ENCODE measurements around the gene SLC25A3.
"Not testable (repeated sequence)": the region's sequence is repeated elsewhere in the genome, so short reads cannot be mapped to it uniquely, and the experiment has no call there.

The SLC25A3 gene

DNA sequence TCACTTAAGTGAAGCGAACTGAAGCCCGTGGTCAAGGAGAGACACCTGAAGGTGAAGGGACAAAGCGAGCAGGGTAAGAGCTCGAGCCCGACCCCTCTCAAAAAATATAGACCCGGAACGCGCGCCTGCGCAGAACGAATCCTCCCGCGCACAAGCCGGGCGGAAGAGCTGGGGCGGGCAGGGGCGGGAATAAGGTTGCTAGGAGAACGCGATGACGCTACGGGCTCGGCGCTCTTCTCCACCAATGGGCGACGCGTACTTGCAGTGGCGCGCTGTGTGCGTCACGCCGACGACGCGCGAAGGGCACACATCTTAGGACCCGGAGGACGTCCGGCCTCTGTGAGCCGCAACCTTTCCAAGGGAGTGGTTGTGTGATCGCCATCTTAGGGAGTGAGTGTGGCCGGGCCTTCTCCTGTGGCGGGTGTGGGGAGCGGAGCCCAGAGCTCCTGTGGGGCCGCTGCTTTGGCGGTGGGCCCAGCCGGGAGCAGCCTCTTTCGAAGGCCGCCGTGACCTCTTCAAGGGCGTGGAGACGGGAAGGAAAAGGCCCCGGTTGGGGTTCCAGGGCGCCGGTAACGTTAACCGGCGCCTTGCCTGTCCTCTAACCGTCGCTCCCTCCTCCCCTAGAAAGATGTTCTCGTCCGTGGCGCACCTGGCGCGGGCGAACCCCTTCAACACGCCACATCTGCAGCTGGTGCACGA, at the start of gene SLC25A3:
SLC25A3 (plus strand) TSS at position 336 of the 699 bp plus-strand sequence; CDS start at position 629, 293 bp downstream.
- in situ Hi-C loops (cut with HindIII; ENCODE audit: low pct_ligation_motif_present, low pct_unique_long_range_greater_than_20kb, low sequenced_read_pairs), result no loop called here

DNA sequence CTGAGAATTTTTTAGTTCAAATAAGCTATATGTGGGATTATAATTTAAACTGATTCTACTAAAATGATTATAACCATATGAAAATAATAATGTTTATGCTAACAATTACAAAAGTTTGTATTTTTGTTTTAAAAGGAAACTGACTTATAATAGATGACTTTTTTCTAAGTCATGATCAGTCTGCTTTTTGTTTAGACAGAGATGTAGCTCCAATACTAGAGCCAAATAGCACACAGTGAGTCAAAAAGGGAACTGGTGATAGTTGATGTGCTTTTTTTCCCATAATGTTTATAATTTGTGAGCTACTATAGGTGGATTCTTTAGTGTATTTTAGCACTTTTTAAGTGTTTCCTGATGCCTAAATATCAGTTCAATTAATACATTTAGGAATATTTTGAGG, 49.8 kb upstream of the SLC25A3 start:
- in situ Hi-C loops (cut with HindIII; ENCODE audit: low pct_ligation_motif_present, low pct_unique_long_range_greater_than_20kb, low sequenced_read_pairs), result no loop called here
- DNase-seq, result no peak

More for the DNA sequence above, at the start of gene SLC25A3:
- peak; percentile 100 for DNase-seq

DNA sequence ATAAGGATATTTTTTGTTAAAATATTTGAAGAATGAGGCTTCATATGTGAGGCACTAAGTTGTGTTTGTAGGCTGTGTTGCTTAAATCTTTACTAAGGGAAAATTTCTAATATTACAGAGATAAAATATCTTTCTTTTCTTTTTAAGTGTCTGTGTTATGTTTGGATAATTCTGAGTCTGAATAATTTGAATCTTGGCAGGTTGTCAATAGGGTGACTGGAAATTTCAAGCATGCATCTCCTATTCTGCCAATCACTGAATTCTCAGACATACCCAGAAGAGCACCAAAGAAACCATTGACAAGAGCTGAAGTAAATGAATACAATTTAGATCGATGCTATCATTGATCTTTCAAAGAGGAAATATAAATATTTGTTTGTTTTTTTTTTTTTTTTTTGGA, 48.7 kb upstream of the SLC25A3 start:
- in situ Hi-C loops (cut with HindIII; ENCODE audit: low pct_ligation_motif_present, low pct_unique_long_range_greater_than_20kb, low sequenced_read_pairs), result no loop called here
- no peak for DNase-seq

- DNase-seq, result no peak
- in situ Hi-C loops (cut with HindIII; ENCODE audit: low pct_ligation_motif_present, low pct_unique_long_range_greater_than_20kb, low sequenced_read_pairs), result no loop called here
Measured at GRCh38 chr12:98549371-98550110, 43.9 kb upstream of the SLC25A3 start.

GRCh38 chr12:98551787-98552186, 41.7 kb upstream of the SLC25A3 start:
- in situ Hi-C loops (cut with HindIII; ENCODE audit: low pct_ligation_motif_present, low pct_unique_long_range_greater_than_20kb, low sequenced_read_pairs), result no loop called here
- DNase-seq, result no peak

GRCh38 chr12:98558097-98558496, 35.4 kb upstream of the SLC25A3 start:
- in situ Hi-C loops (cut with HindIII; ENCODE audit: low pct_ligation_motif_present, low pct_unique_long_range_greater_than_20kb, low sequenced_read_pairs); DNase-seq: not testable (repeated sequence)

GRCh38 chr12:98559666-98560065, 33.8 kb upstream of the SLC25A3 start:
- in situ Hi-C loops (cut with HindIII; ENCODE audit: low pct_ligation_motif_present, low pct_unique_long_range_greater_than_20kb, low sequenced_read_pairs), result no loop called here

DNA sequence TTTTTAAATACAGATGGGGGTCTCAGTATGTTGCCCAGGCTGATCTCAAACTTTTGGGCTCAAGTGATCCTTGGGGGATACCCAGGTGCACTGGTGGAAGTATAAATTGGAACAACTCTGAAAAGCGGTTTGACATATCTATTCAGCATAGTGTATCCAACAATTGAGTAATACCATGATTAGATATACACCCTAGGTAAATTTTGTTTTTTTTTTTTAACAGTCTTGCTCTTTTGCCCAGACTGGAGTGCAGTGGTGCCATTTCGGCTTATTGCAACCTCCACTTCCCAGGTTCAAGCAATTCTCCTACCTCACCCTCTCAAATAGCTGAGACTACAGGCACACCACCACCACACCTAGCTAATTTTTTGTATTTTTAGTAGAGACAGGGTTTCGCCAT, 31.6 kb upstream of the SLC25A3 start:
- no peak for DNase-seq
- in situ Hi-C loops (cut with HindIII; ENCODE audit: low pct_ligation_motif_present, low pct_unique_long_range_greater_than_20kb, low sequenced_read_pairs), result no loop called here

More at GRCh38 chr12:98559666-98560065, 33.8 kb upstream of the SLC25A3 start:
- no peak for DNase-seq

DNA sequence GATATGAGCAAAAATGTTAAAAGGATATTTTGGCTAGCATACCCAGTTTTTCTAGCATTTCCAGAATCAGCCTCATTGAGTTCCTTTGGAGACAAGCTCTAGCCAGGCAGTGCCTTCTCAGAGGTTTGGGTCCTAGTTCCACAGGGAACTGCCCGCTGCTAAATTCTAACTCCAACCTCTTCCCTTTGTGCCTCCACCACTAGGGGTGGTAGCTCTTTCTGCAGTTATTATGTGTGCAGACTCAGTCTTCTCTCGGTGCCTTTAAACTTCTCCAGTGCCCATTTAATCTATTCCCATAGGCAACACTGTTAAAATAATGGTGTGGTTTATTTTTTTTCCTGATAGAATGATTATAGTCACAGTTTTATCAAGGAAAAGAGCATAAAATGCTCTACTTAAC, 21.5 kb upstream of the SLC25A3 start:
- peak; percentile 38 for DNase-seq
- in situ Hi-C loops (cut with HindIII; ENCODE audit: low pct_ligation_motif_present, low pct_unique_long_range_greater_than_20kb, low sequenced_read_pairs), result no loop called here

GRCh38 chr12:98574110-98574509, 19.4 kb upstream of the SLC25A3 start:
- in situ Hi-C loops (cut with HindIII; ENCODE audit: low pct_ligation_motif_present, low pct_unique_long_range_greater_than_20kb, low sequenced_read_pairs), result no loop called here
- DNase-seq, result peak; percentile 65

- in situ Hi-C loops (cut with HindIII; ENCODE audit: low pct_ligation_motif_present, low pct_unique_long_range_greater_than_20kb, low sequenced_read_pairs), result no loop called here
- DNase-seq, result no peak
Measured at GRCh38 chr12:98575013-98575412, 18.5 kb upstream of the SLC25A3 start.

DNA sequence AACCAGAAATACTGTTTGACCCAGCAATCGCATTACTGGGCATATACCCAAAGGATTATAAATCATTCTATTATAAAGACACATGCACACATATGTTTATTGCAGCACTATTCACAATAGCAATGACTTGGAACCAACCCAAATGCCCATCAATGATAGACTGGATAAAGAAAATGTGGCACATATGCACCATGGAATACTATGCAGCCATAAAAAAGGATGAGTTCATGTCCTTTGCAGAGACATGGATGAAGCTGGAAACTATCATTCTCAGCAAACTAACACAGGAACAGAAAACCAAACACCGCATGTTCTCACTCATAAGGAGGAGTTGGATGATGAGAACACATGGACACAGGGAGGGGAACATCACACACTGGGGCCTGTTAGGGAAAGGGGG, 16.7 kb upstream of the SLC25A3 start:
- in situ Hi-C loops (cut with HindIII; ENCODE audit: low pct_ligation_motif_present, low pct_unique_long_range_greater_than_20kb, low sequenced_read_pairs); DNase-seq: not testable (repeated sequence)

- DNase-seq, result no peak
- in situ Hi-C loops (cut with HindIII; ENCODE audit: low pct_ligation_motif_present, low pct_unique_long_range_greater_than_20kb, low sequenced_read_pairs), result no loop called here
Measured at GRCh38 chr12:98578392-98578791, 15.1 kb upstream of the SLC25A3 start.

GRCh38 chr12:98578821-98579220, 14.7 kb upstream of the SLC25A3 start:
- in situ Hi-C loops (cut with HindIII; ENCODE audit: low pct_ligation_motif_present, low pct_unique_long_range_greater_than_20kb, low sequenced_read_pairs), result no loop called here
- peak; percentile 35 for DNase-seq

DNA sequence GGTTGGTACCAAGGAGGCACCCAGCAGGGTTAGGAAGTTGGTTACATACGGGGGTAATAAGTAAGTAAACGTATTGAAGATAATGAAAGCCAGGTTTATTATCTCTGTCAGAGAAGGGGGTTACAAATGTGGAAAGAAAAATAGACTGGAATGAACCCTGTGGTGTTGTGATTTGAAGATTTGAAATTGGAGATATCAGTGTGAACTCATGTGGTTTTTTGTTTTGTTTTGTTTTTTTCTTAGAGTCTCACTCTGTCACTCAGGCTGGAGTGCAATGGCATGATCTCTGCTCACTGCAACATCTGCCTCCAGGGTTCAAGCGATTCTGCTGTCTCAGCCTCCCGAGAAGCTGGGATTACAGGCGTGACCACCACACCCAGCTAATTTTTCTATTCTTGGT, 14.1 kb upstream of the SLC25A3 start:
- no peak for DNase-seq
- in situ Hi-C loops (cut with HindIII; ENCODE audit: low pct_ligation_motif_present, low pct_unique_long_range_greater_than_20kb, low sequenced_read_pairs), result no loop called here

GRCh38 chr12:98579835-98580234, 13.7 kb upstream of the SLC25A3 start:
- DNase-seq, result no peak
- in situ Hi-C loops (cut with HindIII; ENCODE audit: low pct_ligation_motif_present, low pct_unique_long_range_greater_than_20kb, low sequenced_read_pairs), result no loop called here

DNA sequence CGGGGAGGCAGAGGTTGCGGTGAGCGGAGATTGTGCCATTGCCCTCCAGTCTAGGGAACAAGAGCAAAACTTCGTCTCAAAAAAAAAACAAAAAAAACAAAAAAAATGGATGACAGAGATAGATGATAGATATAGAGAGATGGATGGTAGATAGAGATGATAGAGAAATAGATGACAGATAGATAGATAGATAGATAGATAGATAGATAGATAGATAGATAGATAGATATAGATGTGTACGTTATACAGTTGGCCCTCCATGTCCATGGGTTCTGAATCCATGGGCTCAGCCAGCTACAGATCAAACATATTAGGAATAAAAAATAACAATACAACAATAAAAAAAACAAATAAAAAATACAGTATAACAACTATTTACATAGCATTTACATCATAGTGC, 12.8 kb upstream of the SLC25A3 start:
- in situ Hi-C loops (cut with HindIII; ENCODE audit: low pct_ligation_motif_present, low pct_unique_long_range_greater_than_20kb, low sequenced_read_pairs), result no loop called here
- DNase-seq, result no peak

GRCh38 chr12:98581101-98581500, 12.4 kb upstream of the SLC25A3 start:
- in situ Hi-C loops (cut with HindIII; ENCODE audit: low pct_ligation_motif_present, low pct_unique_long_range_greater_than_20kb, low sequenced_read_pairs), result no loop called here
- DNase-seq, result no peak

GRCh38 chr12:98582093-98582492, 11.4 kb upstream of the SLC25A3 start:
- DNase-seq, result no peak
- in situ Hi-C loops (cut with HindIII; ENCODE audit: low pct_ligation_motif_present, low pct_unique_long_range_greater_than_20kb, low sequenced_read_pairs), result no loop called here

- in situ Hi-C loops (cut with HindIII; ENCODE audit: low pct_ligation_motif_present, low pct_unique_long_range_greater_than_20kb, low sequenced_read_pairs), result no loop called here
- DNase-seq, result no peak
Measured at GRCh38 chr12:98587084-98587483, 6.4 kb upstream of the SLC25A3 start.

All from ACHN (cell line).